K562 (cell line): Measurements from ENCODE around the gene GMEB1. TPM values are rescaled to one million over a fixed set of nuclear protein-coding genes. Genes with fewer than 3 reads are reported as not detected.
A peak's percentile ranks its signal among the peaks of the same experiment; 100 is the strongest.
"Not testable (repeated sequence)": the region's sequence is repeated elsewhere in the genome, so short reads cannot be mapped to it uniquely, and the experiment has no call there.

Experiments used
- ATAC-seq: fragments of 200-7000 bp; cut with Tn5 transposase; 3 replicates; pipeline ENCODE4 v1.9.1; 2020; ENCODE audit warnings: moderate library complexity
- BruUV-seq: library from RNA; stranded (reverse); fragments of 400-500 nt; replicated peaks from 2 replicates; lab custom pipeline; 2021; lab: Mats Ljungman, UMichigan
- CTCF ChIA-PET: fragments of 300-600 bp; formaldehyde crosslinking; extraction: SDS; loops from one replicate; lab custom pipeline; 2021; ENCODE audit warnings: low intra/inter-chr PET ratio; lab: Yijun Ruan, JAX
- POLR2A ChIA-PET: fragments of 300-600, 350-650 bp; sonication (Branson Sonifier 250); formaldehyde crosslinking; extraction: SDS; loops from one replicate; lab custom pipeline; 2021; ENCODE audit warnings: antibody characterized with exemption, inconsistent platforms; lab: Yijun Ruan, JAX
- DNase-seq, 4 experiments: peaks; one replicate each; pipeline versions ENCODE4 v3.0.0 to v3.0.0-alpha.2; 2011 to 2018; ENCODE audit warnings: low spot score in 3 of 4, mixed read lengths in 3 of 4; ENCODE audit errors: extremely low read depth in 1 of 4
- FAIRE-seq: peaks from 2 replicates; lab custom pipeline; 2011; peaks lifted over from hg19 to GRCh38; lab: Jason Lieb, UNC
- H2AFZ ChIP-seq: 2 replicates; pipeline ENCODE4 v1.6.0; 2011; ENCODE audit warnings: low read depth, low read length, control low read depth, inconsistent platforms
- H3K27ac ChIP-seq: fragments of 200-600 bp; 3 replicates; pipeline ENCODE4 v1.8.0; 2011; ENCODE audit warnings: low read depth, mild to moderate bottlenecking, control low read depth, inconsistent platforms, low read length, moderate library complexity, mixed read lengths; ENCODE audit errors: extremely low read depth
- H3K27me3 ChIP-seq, 2 experiments: fragments of 300-600 bp in 1 of 2; 2 replicates in 1 of 2; 3 replicates in 1 of 2; pipeline versions ENCODE4 v1.6.0 to v1.8.0; 2011; ENCODE audit warnings: inconsistent platforms in 2 of 2, low read length in 2 of 2, mild to moderate bottlenecking in 1 of 2, mixed read lengths in 1 of 2, moderate library complexity in 1 of 2; ENCODE audit not compliant: control insufficient read depth in 2 of 2, insufficient read depth in 2 of 2
- H3K36me3 ChIP-seq: fragments of 300-600 bp; 3 replicates; pipeline ENCODE4 v1.8.0; 2011; ENCODE audit warnings: mild to moderate bottlenecking, low read length, inconsistent platforms; ENCODE audit not compliant: control insufficient read depth, insufficient read depth
- H3K4me1 ChIP-seq, 2 experiments: fragments of 200-600 bp in 1 of 2; replicated peaks in 1 of 2; 2 replicates in 1 of 2; 3 replicates in 1 of 2; pipeline versions ENCODE4 v1.5.1 to v1.8.0; 2011; ENCODE audit warnings: inconsistent platforms in 2 of 2, low read length in 2 of 2, mild to moderate bottlenecking in 1 of 2, mixed read lengths in 1 of 2, moderate library complexity in 1 of 2; ENCODE audit not compliant: control insufficient read depth in 2 of 2, insufficient read depth in 2 of 2
- H3K4me2 ChIP-seq: 2 replicates; pipeline ENCODE4 v1.6.1; 2011; ENCODE audit warnings: low read length, control low read depth, inconsistent platforms, mixed read lengths; ENCODE audit not compliant: insufficient read depth
- H3K4me3 ChIP-seq: fragments of 200-600 bp; sonication (generic), shearing (Covaris generic); 2 replicates; pipeline ENCODE4 v1.5.1; 2016; ENCODE audit warnings: control low read depth, inconsistent platforms
- H3K79me2 ChIP-seq: fragments of 200-600 bp; 3 replicates; pipeline ENCODE4 v1.8.0; 2011; ENCODE audit warnings: low read length, inconsistent platforms; ENCODE audit not compliant: control insufficient read depth, insufficient read depth
- H3K9ac ChIP-seq, 2 experiments: 2 replicates each; pipeline versions ENCODE4 v1.6.0 to v1.6.1; 2011; ENCODE audit warnings: low read depth in 2 of 2, low read length in 2 of 2, control low read depth in 1 of 2, inconsistent platforms in 1 of 2, mild to moderate bottlenecking in 1 of 2, mixed read lengths in 1 of 2; ENCODE audit not compliant: insufficient read depth in 1 of 2
- H3K9me1 ChIP-seq: one replicate; pipeline ENCODE4 v1.6.0; 2011; ENCODE audit warnings: inconsistent platforms, mild to moderate bottlenecking, low read length, moderate library complexity; ENCODE audit not compliant: control insufficient read depth, insufficient read depth
- H3K9me3 ChIP-seq: replicated peaks from 2 replicates; pipeline ENCODE4 v1.5.1; 2011; ENCODE audit warnings: low read depth, low read length, inconsistent platforms; ENCODE audit not compliant: control insufficient read depth, insufficient read depth
- H4K20me1 ChIP-seq: replicated peaks from 2 replicates; pipeline ENCODE4 v1.6.1; 2011; ENCODE audit warnings: low read length, inconsistent platforms, mixed read lengths; ENCODE audit not compliant: control insufficient read depth, insufficient read depth
- CEBPB ChIP-seq: fragments of 450-650 bp; IDR thresholded peaks from 2 replicates; pipeline ENCODE4 v1.6.1; 2016; ENCODE audit warnings: missing genetic modification characterization, missing compliant biosample characterization
- DPF2 ChIP-seq: fragments of 450-650 bp; IDR thresholded peaks from 2 replicates; pipeline ENCODE4 v1.6.1; 2016
- TEAD2 ChIP-seq: fragments of 450-650 bp; IDR thresholded peaks from 2 replicates; pipeline ENCODE4 v1.6.1; 2016; ENCODE audit warnings: missing genetic modification characterization, control low read depth, missing compliant biosample characterization
- WGBS: fragments of 100-300 bp; shearing (Covaris generic); methylation state at CpG from one replicate; pipeline ENCODE4 v1.1.6; 2016; ENCODE audit warnings: low coverage, mixed read lengths; ENCODE audit not compliant: insufficient coverage; ENCODE audit errors: missing lambda C conversion rate; 5-methylcytosine and 5-hydroxymethylcytosine counted together
- in situ Hi-C: fragments of 300-500 bp; cut with MboI; formaldehyde crosslinking; loops from 4 replicates; pipeline ENCODE4 v1.15.0; 2018; ENCODE audit warnings: inconsistent platforms, mixed read lengths
- intact Hi-C: fragments of 100-400 bp; cut with micrococcal nuclease; formaldehyde crosslinking; loops from 2 replicates; pipeline ENCODE4 v1.14.2; 2022
- polyA plus RNA-seq, 8 experiments: library from polyadenylated mRNA; depleted of rRNA in 4 of 8; stranded (reverse) in 5 of 8; unstranded in 3 of 8; fragments of >200 nt; fragmentation: Nextera tagmentation in 2 of 8; fragmentation: Illumina TruSeq in 1 of 8; extraction: Ambion mirVana in 2 of 8; extraction: Trizol in 1 of 8; gene quantifications; 2 replicates each; pipeline versions ENCODE4 v1.2.1 to v1.2.3, GENCODE V29; 2011 to 2014; ENCODE audit warnings: inconsistent platforms in 1 of 8, missing spikeins in 1 of 8
- total RNA-seq, 7 experiments: library from RNA; depleted of rRNA in 6 of 7; stranded (reverse); fragments of >200 nt in 6 of 7; fragmentation: Illumina TruSeq in 2 of 7; extraction: Trizol in 2 of 7; gene quantifications; 2 replicates each; pipeline versions ENCODE4 v1.2.1 to v1.2.3, GENCODE V29; 2011 to 2021; ENCODE audit warnings: low replicate concordance in 1 of 7
- TF ChIP-seq, protein P1 (sequence below): fragments of 200-800 bp; sonication (Bioruptor generic); IDR thresholded peaks from 2 replicates; pipeline ENCODE4 v1.6.1; 2017; ENCODE audit warnings: missing genetic modification characterization, missing compliant biosample characterization
- TF ChIP-seq, protein P2 (sequence below): fragments of 450-650 bp; IDR thresholded peaks from 2 replicates; pipeline ENCODE4 v1.6.1; 2018; ENCODE audit not compliant: partially characterized antibody
- TF ChIP-seq, protein P3 (sequence below): sonication (generic); formaldehyde crosslinking; IDR thresholded peaks from 2 replicates; pipeline ENCODE4 v1.9.0; 2022; ENCODE audit warnings: mild to moderate bottlenecking, missing genetic modification reagents
- TF ChIP-seq, protein P4 (sequence below), 2 experiments: fragments of 450-650 bp; conservative IDR thresholded peaks; 2 replicates each; pipeline ENCODE4 v1.6.1; 2017; ENCODE audit warnings: mild to moderate bottlenecking in 2 of 2, moderate library complexity in 2 of 2

The GMEB1 gene
- total and polyA plus RNA-seq, 9 of the 15 experiments (the other 6 are each of a cell fraction or from before 2014, with no cell fraction given), result 6.6 to 17.5 (median 8.5) TPM

DNA sequence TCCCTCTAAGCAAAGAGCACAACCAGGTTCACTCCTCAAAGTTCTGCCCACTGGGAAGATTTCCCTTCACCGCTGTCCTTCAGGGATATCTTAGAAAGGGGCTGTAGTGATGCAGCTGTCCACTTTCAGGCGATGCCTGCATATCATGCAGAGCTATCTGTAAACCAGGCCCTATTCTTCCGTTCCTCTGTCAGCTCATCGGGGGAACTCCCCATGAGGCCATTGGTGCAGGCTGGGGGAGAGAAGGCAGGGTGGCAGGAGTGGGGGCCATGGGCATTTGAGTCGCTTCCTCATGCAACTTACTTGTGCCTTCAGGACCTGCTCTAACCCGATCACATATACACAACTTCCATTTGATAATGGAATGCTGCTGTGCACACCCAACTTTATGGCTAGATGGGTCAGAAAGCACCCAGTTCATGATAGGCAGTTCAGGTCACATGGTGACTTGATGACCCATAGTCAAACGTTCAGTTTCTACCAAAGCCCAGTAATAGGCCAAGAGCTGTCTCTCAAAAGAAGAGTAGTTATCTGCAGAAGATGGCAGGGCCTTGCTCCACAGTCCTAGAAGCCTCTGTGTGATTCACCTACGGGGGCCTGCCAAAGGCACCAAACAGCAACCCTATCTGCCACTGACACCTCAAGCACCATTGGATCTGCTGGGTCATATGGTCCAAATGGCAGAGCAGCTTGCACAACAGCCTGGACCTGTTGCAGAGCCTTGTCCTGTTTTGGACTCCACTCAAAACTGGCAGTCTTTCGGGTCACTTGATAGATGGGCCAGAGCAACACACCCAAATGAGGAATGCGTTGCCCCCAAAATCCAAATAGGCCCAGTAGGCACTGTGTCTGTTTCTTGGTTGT lies 12.9 kb upstream of the GMEB1 start:
- H3K27ac ChIP-seq, H3K27me3 ChIP-seq, H3K4me2 ChIP-seq, H3K36me3 ChIP-seq, DNase-seq, CTCF ChIA-PET, BruUV-seq, H3K4me3 ChIP-seq, intact Hi-C loops, FAIRE-seq, H3K9me3 ChIP-seq, H3K9me1 ChIP-seq, H4K20me1 ChIP-seq, H3K79me2 ChIP-seq, H3K4me1 ChIP-seq: not testable (repeated sequence)
- Histone ChIP-seq H3K9ac (peak overlapping the region in 1 of 2 experiments; percentile 64; a peak in 1 of 4 replicates), H2AFZ (peak overlapping the region; percentile 73)
- ATAC-seq, result peak; percentile 44; the same call in 1 of the 3 replicates
- WGBS, result 38% methylated on average over 10 of the region's 10 CpGs
- in situ Hi-C loops, result loop anchor here (5.0 kb wide), 1 partner anchor 77 kb away; no protein-coding TSS in a partner anchor
- POLR2A ChIA-PET, result interaction anchor here (0.6 to 2.3 kb wide), 8 partner anchors 7 to 226 kb away, joined by 3 to 33 read pairs (median 4); partner anchors contain the start of genes GMEB1 and RNU11
- TF ChIP-seq, protein P1, sequence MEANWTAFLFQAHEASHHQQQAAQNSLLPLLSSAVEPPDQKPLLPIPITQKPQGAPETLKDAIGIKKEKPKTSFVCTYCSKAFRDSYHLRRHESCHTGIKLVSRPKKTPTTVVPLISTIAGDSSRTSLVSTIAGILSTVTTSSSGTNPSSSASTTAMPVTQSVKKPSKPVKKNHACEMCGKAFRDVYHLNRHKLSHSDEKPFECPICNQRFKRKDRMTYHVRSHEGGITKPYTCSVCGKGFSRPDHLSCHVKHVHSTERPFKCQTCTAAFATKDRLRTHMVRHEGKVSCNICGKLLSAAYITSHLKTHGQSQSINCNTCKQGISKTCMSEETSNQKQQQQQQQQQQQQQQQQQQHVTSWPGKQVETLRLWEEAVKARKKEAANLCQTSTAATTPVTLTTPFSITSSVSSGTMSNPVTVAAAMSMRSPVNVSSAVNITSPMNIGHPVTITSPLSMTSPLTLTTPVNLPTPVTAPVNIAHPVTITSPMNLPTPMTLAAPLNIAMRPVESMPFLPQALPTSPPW (CRISPR knock-in tag), result peak; percentile 55; the same call in 1 of the 2 replicates
- TF ChIP-seq TEAD2 (tag), result 0 out of 2 replicates have a peak, but pooled peaks have one; percentile 12
- TF ChIP-seq, protein P2, sequence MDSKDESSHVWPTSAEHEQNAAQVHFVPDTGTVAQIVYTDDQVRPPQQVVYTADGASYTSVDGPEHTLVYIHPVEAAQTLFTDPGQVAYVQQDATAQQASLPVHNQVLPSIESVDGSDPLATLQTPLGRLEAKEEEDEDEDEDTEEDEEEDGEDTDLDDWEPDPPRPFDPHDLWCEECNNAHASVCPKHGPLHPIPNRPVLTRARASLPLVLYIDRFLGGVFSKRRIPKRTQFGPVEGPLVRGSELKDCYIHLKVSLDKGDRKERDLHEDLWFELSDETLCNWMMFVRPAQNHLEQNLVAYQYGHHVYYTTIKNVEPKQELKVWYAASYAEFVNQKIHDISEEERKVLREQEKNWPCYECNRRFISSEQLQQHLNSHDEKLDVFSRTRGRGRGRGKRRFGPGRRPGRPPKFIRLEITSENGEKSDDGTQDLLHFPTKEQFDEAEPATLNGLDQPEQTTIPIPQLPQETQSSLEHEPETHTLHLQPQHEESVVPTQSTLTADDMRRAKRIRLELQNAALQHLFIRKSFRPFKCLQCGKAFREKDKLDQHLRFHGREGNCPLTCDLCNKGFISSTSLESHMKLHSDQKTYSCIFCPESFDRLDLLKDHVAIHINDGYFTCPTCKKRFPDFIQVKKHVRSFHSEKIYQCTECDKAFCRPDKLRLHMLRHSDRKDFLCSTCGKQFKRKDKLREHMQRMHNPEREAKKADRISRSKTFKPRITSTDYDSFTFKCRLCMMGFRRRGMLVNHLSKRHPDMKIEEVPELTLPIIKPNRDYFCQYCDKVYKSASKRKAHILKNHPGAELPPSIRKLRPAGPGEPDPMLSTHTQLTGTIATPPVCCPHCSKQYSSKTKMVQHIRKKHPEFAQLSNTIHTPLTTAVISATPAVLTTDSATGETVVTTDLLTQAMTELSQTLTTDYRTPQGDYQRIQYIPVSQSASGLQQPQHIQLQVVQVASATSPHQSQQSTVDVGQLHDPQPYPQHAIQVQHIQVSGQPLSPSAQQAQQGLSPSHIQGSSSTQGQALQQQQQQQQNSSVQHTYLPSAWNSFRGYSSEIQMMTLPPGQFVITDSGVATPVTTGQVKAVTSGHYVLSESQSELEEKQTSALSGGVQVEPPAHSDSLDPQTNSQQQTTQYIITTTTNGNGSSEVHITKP, result peak; percentile 38
- TF ChIP-seq, protein P3, sequence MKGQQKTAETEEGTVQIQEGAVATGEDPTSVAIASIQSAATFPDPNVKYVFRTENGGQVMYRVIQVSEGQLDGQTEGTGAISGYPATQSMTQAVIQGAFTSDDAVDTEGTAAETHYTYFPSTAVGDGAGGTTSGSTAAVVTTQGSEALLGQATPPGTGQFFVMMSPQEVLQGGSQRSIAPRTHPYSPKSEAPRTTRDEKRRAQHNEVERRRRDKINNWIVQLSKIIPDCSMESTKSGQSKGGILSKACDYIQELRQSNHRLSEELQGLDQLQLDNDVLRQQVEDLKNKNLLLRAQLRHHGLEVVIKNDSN, result peak; percentile 20; the same call in 1 of the 2 replicates
- 0 out of 2 replicates have a peak, but pooled peaks have one; percentile 16 for TF ChIP-seq DPF2
- TF ChIP-seq, protein P4, sequence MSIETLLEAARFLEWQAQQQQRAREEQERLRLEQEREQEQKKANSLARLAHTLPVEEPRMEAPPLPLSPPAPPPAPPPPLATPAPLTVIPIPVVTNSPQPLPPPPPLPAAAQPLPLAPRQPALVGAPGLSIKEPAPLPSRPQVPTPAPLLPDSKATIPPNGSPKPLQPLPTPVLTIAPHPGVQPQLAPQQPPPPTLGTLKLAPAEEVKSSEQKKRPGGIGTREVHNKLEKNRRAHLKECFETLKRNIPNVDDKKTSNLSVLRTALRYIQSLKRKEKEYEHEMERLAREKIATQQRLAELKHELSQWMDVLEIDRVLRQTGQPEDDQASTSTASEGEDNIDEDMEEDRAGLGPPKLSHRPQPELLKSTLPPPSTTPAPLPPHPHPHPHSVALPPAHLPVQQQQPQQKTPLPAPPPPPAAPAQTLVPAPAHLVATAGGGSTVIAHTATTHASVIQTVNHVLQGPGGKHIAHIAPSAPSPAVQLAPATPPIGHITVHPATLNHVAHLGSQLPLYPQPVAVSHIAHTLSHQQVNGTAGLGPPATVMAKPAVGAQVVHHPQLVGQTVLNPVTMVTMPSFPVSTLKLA (conservative IDR thresholded peaks at IDR 0.05), result peak in 1 of 2 experiments; percentile 34; a peak in 1 of 4 replicates
- peak; percentile 32; the same call in 1 of the 2 replicates for TF ChIP-seq CEBPB (tag)
